Measurements from ENCODE around the gene CLBA1.

Gene CLBA1

GRCh38 chr14:105019861-105020814, 34.5 kb downstream of the CLBA1 start:
- TF ChIP-seq KLF9 (tag by site-specific recombination; IDR thresholded peaks at IDR 0.05; ENCODE audit: low read depth), result 0 out of 2 replicates have a peak, but pooled peaks have one; percentile 27
- TF ChIP-seq ZFP3 (tag by site-specific recombination; IDR thresholded peaks at IDR 0.05; ENCODE audit: low read depth), result no peak
- no peak for TF ChIP-seq ZNF292 (tag by site-specific recombination; IDR thresholded peaks at IDR 0.05; ENCODE audit: borderline replicate concordance, low read depth)
- no peak for TF ChIP-seq ZNF221 (tag by site-specific recombination; IDR thresholded peaks at IDR 0.05; ENCODE audit: borderline replicate concordance)
- peak; percentile 46; the same call in 1 of the 2 replicates for TF ChIP-seq ZNF449 (tag by site-specific recombination; IDR thresholded peaks at IDR 0.05)
- TF ChIP-seq ZNF76 (tag by site-specific recombination; IDR thresholded peaks at IDR 0.05; ENCODE audit: borderline replicate concordance, low read depth), result 0 out of 2 replicates have a peak, but pooled peaks have one; percentile 18
- TF ChIP-seq ZNF274 (IDR thresholded peaks at IDR 0.05; ENCODE audit: low read length), result no peak
- TF ChIP-seq ZNF274 (tag by site-specific recombination; IDR thresholded peaks at IDR 0.05; ENCODE audit: borderline replicate concordance), result no peak
- TF ChIP-seq ZNF398 (tag by site-specific recombination; IDR thresholded peaks at IDR 0.05), result 0 out of 2 replicates have a peak, but pooled peaks have one; percentile 4
- no peak for TF ChIP-seq ZNF544 (tag by site-specific recombination; IDR thresholded peaks at IDR 0.05)
- 0 out of 2 replicates have a peak, but pooled peaks have one; percentile 4 for TF ChIP-seq GFI1B (tag by site-specific recombination; IDR thresholded peaks at IDR 0.05)
- peak; percentile 63 for TF ChIP-seq ZIC2 (tag by site-specific recombination; IDR thresholded peaks at IDR 0.05)
- no peak for TF ChIP-seq ZNF707 (tag by site-specific recombination; IDR thresholded peaks at IDR 0.05)
- peak; percentile 67 for TF ChIP-seq ZNF335 (tag by site-specific recombination; conservative IDR thresholded peaks at IDR 0.05)
- no peak for TF ChIP-seq BCL11B (tag by site-specific recombination; IDR thresholded peaks at IDR 0.05; ENCODE audit: low read depth)
- TF ChIP-seq ZNF169 (tag by site-specific recombination; IDR thresholded peaks at IDR 0.05), result no peak
- TF ChIP-seq SP2 (tag by site-specific recombination; IDR thresholded peaks at IDR 0.05), result 0 out of 2 replicates have a peak, but pooled peaks have one; percentile 17
- TF ChIP-seq CTCF (tag by site-specific recombination; IDR thresholded peaks at IDR 0.05), result 0 out of 2 replicates have a peak, but pooled peaks have one; percentile 54
- TF ChIP-seq ZSCAN30 (tag by site-specific recombination; IDR thresholded peaks at IDR 0.05), result peak; percentile 11; the same call in 1 of the 2 replicates
- 0 out of 2 replicates have a peak, but pooled peaks have one; percentile 13 for TF ChIP-seq KLF8 (tag by site-specific recombination; IDR thresholded peaks at IDR 0.05)
- TF ChIP-seq ZBTB26 (tag by site-specific recombination; optimal IDR thresholded peaks at IDR 0.05), result peak; percentile 62
- TF ChIP-seq ZBTB20 (tag by site-specific recombination; IDR thresholded peaks at IDR 0.05), result peak; percentile 73; the same call in 1 of the 2 replicates
- no peak for TF ChIP-seq RBAK (tag by site-specific recombination; IDR thresholded peaks at IDR 0.05)
- ChIA-PET CTCF (interaction anchor here (0.6 to 7.1 kb wide), 7 partner anchors 25 to 124 kb away, joined by 3 to 59 read pairs (median 3); no protein-coding TSS in a partner anchor), POLR2A (interaction anchor here (0.9 to 3.1 kb wide), 11 partner anchors 9 to 51 kb away, joined by 3 to 28 read pairs (median 7); partner anchors contain the start of genes AHNAK2 and CLBA1)
- Histone ChIP-seq H3K36me3 (ENCODE audit: control insufficient read depth in 2 of 2, insufficient read depth in 1 of 2, low read length in 2 of 2) (peaks cover 10 to 34% of the 10 kb centered on the region in 2 experiments; a peak in 2 of 3 replicates), H3K9me3 (ENCODE audit: control insufficient read depth, insufficient read depth, low read depth, low read length) (no peaks in the 10 kb centered on the region), H3K4me1 (ENCODE audit: control insufficient read depth, insufficient read depth, low read length) (peaks cover 14% of the 10 kb centered on the region), H3K4me3 (ENCODE audit: low read depth, low read length) (peak overlapping the region; percentile 96), H3K27ac (ENCODE audit: extremely low read depth, low read depth, low read length) (peak overlapping the region; percentile 99)
